ENCODE results near the gene MILR1. TPM values are rescaled to one million over a fixed set of nuclear protein-coding genes. Genes with fewer than 3 reads are reported as not detected.

Gene MILR1
- total RNA-seq, 3 donors from 2014 or later, result 3.1 to 8.3 (median 4.3) TPM

- H3K9me3 ChIP-seq, result no peaks in the 10 kb centered on the region
- peaks cover 4% of the 10 kb centered on the region for H3K36me3 ChIP-seq
- TF ChIP-seq POLR2A (IDR thresholded peaks at IDR 0.05), result no peak
- TF ChIP-seq, protein P1, sequence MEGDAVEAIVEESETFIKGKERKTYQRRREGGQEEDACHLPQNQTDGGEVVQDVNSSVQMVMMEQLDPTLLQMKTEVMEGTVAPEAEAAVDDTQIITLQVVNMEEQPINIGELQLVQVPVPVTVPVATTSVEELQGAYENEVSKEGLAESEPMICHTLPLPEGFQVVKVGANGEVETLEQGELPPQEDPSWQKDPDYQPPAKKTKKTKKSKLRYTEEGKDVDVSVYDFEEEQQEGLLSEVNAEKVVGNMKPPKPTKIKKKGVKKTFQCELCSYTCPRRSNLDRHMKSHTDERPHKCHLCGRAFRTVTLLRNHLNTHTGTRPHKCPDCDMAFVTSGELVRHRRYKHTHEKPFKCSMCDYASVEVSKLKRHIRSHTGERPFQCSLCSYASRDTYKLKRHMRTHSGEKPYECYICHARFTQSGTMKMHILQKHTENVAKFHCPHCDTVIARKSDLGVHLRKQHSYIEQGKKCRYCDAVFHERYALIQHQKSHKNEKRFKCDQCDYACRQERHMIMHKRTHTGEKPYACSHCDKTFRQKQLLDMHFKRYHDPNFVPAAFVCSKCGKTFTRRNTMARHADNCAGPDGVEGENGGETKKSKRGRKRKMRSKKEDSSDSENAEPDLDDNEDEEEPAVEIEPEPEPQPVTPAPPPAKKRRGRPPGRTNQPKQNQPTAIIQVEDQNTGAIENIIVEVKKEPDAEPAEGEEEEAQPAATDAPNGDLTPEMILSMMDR (IDR thresholded peaks at IDR 0.05), result no peak
- TF ChIP-seq POLR2AphosphoS5 (IDR thresholded peaks at IDR 0.05), result no peak
- no peaks in the 10 kb centered on the region for H3K27me3 ChIP-seq
- no peak for DNase-seq (ENCODE audit: low spot score in 2 of 2)
- no peak overlapping the region for H3K27ac ChIP-seq
- no peak overlapping the region for H3K4me3 ChIP-seq
- H3K4me1 ChIP-seq, result no peaks in the 10 kb centered on the region
- intact Hi-C loops (cut with DNase I; ENCODE audit: low total_unique reads), result no loop called here
Measured at GRCh38 chr17:64471440-64471839, 22.5 kb downstream of the MILR1 start.

DNA sequence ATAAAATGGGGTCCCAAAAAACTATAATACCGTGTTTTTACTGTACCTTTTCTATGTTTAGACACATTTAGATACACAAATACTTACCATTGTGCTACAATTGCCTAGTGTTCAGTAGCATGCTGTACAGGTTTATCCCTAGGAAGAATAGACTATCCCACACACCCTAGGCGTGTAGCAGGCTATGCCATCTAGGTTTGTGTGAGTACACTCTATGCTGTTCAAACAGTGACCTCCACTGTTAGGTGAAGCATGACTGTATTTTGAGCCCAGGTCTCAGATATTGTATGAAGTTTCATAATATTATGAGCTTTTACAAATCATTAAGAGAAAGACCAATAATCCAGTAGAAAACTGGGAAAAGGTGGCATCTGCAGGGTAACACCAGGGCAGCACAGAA, 23.6 kb downstream of the MILR1 start:
- TF ChIP-seq POLR2A (IDR thresholded peaks at IDR 0.05) (no peak), POLR2AphosphoS5 (IDR thresholded peaks at IDR 0.05) (no peak)
- TF ChIP-seq, protein P1 (IDR thresholded peaks at IDR 0.05), result no peak
- Histone ChIP-seq H3K9me3 (no peaks in the 10 kb centered on the region), H3K27me3 (no peaks in the 10 kb centered on the region), H3K4me3 (no peak overlapping the region), H3K27ac (no peak overlapping the region), H3K4me1 (no peaks in the 10 kb centered on the region), H3K36me3 (peaks cover 5% of the 10 kb centered on the region)
- intact Hi-C loops (cut with DNase I; ENCODE audit: low total_unique reads), result no loop called here
- DNase-seq (ENCODE audit: low spot score in 2 of 2), result no peak

DNA sequence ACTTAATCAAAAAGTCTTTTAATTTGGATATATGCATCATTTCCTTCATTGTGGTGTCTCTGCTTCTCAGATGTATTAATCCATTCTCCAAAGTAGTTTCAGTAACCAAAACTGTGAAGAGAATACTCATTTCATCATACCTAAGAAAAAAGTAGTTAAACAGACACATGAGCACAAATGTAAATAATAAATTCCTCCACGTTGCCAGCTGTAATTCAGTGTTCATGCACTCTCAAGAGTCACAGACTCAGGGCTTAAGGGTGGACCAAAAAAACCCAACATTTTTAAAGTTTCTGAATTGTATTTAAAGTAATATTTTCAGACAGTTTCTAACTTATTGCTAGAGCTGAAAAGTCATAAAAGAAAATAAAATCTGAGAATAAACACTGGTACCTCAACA, 28.9 kb downstream of the MILR1 start:
- no peak overlapping the region for H3K27ac ChIP-seq
- TF ChIP-seq, protein P1 (IDR thresholded peaks at IDR 0.05), result no peak
- TF ChIP-seq POLR2AphosphoS5 (IDR thresholded peaks at IDR 0.05), result no peak
- no peak for TF ChIP-seq POLR2A (IDR thresholded peaks at IDR 0.05)
- intact Hi-C loops (cut with DNase I; ENCODE audit: low total_unique reads), result no loop called here
- H3K27me3 ChIP-seq, result no peaks in the 10 kb centered on the region
- DNase-seq (ENCODE audit: low spot score in 2 of 2), result no peak
- H3K36me3 ChIP-seq, result peaks cover 5% of the 10 kb centered on the region
- H3K4me3 ChIP-seq, result no peak overlapping the region
- H3K4me1 ChIP-seq, result no peaks in the 10 kb centered on the region
- no peaks in the 10 kb centered on the region for H3K9me3 ChIP-seq

GRCh38 chr17:64480951-64481350, 32.0 kb downstream of the MILR1 start:
- Histone ChIP-seq H3K27ac (no peak overlapping the region), H3K4me3 (no peak overlapping the region), H3K36me3 (peaks cover 14% of the 10 kb centered on the region), H3K4me1 (no peaks in the 10 kb centered on the region), H3K9me3 (no peaks in the 10 kb centered on the region), H3K27me3 (no peaks in the 10 kb centered on the region)
- intact Hi-C loops (cut with DNase I; ENCODE audit: low total_unique reads), result no loop called here
- DNase-seq (ENCODE audit: low spot score in 2 of 2), result no peak
- TF ChIP-seq, protein P1 (IDR thresholded peaks at IDR 0.05), result no peak
- no peak for TF ChIP-seq POLR2AphosphoS5 (IDR thresholded peaks at IDR 0.05)
- TF ChIP-seq POLR2A (IDR thresholded peaks at IDR 0.05), result no peak

DNA sequence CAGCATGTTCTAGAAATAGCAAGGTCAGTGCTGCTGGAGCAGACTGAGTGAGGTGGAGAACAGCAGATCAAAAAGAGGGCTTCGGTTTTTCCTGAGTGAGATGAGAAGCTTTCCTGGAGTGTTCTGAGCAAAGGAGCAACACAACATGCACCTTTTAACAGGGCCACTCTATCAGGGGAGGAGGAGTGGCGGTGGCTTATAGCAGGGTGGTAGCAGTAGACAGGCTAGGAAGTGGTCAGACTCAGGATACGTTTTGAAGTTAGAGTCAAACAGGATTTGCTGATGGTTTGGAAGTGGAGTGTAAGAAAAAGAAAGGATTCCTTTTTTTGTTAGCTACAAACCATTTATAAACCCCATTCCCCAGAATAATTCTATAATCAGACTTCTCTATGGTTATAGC, 35.5 kb downstream of the MILR1 start:
- Histone ChIP-seq H3K36me3 (peaks cover 9% of the 10 kb centered on the region), H3K4me1 (no peaks in the 10 kb centered on the region), H3K9me3 (no peaks in the 10 kb centered on the region), H3K4me3 (no peak overlapping the region), H3K27me3 (no peaks in the 10 kb centered on the region), H3K27ac (no peak overlapping the region)
- TF ChIP-seq POLR2A (IDR thresholded peaks at IDR 0.05), result no peak
- no peak for TF ChIP-seq POLR2AphosphoS5 (IDR thresholded peaks at IDR 0.05)
- TF ChIP-seq, protein P1 (IDR thresholded peaks at IDR 0.05), result no peak
- intact Hi-C loops (cut with DNase I; ENCODE audit: low total_unique reads), result no loop called here
- no peak for DNase-seq (ENCODE audit: low spot score in 2 of 2)

All from breast epithelium (tissue), 4 donors.